RPMI7951 (cell line): Measurements from ENCODE around the gene CCNQ. TPM values are rescaled to one million over a fixed set of nuclear protein-coding genes. Genes with fewer than 3 reads are reported as not detected.
A peak's percentile ranks its signal among the peaks of the same experiment; 100 is the strongest.

ENCODE experiments used
- DNase-seq: peaks from one replicate; pipeline ENCODE4 v3.0.0-alpha.2; 2012; ENCODE audit warnings: low read depth
- total RNA-seq: library from RNA; depleted of rRNA; stranded (reverse); fragments of >200 nt; shearing (Covaris generic); gene quantifications from 2 replicates; pipeline ENCODE4 v1.2.3, GENCODE V29; 2014

The CCNQ gene
- total RNA-seq, 1 experiment from 2014 or later, result 28.1 TPM

DNA sequence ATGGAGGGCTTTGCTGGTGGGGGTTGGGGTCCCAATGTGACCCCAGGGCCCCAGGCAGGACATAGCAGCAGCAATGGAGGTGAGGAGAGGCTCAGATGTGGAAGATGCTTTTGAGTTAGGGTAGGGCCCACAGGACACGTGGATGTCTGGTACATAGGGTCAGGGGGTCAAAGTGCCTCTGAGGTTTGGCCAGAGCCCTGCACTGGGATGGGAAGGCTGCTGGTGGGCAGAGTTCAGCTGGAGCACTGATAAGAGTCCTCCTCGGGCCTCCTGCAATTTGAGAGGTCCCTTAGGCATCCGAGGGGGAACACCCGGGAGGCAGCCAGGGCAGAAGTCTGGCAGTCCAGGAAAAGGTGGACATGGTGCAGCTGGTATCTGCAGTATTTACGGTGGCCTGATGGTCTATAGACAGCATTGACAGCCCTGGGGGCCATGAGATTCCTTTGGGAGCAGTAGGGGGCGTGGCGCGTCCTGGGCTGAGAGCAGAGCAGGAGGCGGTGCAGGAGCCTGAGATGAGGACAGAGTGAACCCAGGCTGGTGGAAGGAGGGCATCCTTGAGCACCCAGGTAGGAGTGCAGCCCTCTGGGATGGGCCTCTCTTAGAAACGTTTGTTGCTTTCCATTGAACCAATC is 22.6 kb downstream of the CCNQ start:
- no peak for DNase-seq

DNA sequence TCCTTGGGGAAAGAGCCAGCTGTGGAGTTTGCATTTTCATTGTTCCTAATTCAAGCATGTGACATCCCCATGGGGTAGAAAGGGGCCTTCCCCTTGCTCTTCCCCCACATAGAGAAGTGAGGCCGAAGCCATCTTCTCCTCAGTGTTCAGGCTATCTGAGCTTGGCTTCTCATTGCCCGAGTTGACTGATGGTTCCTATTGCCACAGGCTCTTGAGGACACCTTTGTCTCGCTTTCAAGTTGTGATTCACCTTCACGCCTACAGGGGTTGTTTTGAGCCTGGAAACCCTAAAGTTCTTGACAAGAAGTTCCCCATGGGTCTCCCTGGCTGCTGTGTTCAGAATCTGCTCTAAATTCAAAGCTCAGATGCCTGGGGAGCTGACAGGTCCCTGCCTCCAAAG is 25.0 kb downstream of the CCNQ start:
- DNase-seq, result no peak

DNA sequence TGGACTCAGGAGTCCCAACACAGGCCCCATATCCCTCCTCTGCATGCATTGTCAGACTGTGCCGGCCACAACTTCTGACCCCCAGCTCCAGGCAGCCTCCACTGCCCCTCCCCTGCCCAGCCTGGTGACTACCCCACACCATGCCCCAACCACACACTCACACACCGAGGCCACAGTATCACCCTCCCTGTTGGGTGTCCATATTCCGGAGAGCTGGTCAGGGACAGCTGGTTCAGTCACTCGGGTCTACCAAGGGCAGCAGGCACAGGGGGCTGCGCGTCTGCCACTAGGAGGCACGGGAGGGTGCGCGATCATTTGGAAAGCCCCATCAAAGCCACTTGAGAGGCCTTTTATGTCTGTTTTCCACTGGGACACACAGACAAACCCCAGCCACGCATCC is 26.3 kb downstream of the CCNQ start:
- no peak for DNase-seq

DNA sequence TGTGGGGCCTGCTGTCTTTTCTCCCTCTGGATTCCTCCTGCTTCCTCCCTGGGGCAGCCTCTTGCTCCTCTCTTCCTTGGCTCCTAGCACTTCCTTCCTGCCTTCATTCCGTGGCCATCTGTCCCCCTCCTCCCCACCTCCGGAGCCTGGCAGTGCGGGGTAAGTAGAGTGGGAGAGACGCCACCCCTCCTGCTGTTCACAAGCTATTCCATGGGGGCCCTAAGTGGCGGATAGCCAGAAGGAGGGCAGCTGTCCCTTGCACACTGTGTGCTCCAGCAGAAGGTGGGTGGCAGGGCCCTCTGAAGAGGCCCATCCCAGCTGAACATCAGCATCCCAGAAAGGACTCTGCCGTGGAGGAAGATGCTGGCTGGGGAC is 27.4 kb downstream of the CCNQ start:
- DNase-seq, result no peak

DNA sequence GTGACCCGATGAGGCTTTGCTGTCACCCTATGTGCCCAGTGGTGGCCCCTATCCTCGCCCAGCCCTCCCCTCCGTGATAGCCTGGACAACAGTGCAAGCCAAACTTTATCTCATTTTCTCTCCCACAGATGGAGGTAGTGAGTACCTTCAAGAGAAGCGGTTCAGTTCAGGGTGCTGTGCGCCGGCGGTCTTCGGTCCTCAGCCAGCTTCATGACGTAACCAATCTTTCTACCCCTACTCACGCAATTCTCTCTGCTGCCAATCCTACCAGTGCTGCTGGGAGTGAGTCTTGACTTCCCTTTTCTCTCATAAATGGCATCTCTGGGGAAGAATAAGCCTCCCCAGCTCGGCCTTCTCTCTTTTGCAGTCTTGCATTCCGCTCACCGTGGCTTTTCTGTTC is 29.5 kb downstream of the CCNQ start:
- no peak for DNase-seq

DNA sequence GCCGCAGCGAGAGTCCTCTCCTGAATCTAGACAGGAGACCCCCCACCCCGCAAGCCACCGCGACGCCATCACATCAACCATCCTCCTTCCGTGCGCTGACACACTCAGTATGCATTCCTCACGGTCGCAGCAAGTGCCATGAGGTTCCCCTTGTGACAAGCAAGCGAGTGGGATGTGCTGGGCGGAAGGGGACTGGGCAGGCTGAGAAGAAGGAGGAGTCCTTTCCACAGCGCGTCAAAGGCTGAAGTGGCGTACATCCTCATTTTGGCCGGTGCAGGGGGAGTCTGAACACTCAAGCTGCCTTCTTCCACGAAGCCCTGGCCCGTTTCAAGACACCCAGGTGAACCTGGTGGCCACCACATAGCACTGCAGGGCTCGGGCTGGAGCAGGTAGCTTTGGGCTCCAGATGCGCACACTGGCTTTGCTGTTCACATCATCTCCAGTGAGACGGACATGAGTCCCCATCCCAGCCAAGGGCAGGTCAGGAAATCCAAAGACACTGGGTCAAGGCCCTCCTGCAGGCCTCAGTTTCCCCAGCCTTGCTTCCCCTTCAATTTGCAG is 30.4 kb downstream of the CCNQ start:
- no peak for DNase-seq

DNA sequence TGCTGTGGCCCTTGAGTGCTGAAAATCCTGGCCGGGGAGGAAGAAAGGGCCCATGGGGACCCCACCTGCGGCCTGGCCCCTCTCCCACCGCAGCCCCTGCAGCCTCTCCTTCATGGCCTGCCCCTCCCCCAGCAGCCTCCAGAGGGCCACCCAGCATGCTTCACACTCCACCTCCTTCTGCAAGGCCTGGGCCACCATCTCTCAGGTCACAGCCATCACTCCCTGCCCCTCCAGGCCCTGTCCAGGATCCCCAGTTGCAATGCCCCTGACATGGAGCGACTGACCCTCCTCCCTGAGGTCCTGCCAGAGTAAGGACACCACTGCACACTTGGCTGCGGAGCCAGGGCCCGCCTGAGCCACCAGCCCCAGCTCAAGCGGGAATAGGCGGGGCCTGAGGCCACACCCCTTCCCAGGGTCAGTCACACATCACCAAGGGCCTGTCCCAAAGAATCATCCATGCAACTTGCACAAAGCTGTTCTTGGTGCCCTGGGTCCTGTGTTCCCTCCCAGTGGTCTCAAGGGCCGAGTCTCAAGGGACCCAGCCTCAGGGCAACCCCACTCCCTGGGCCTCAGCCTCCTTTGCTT is 32.9 kb downstream of the CCNQ start:
- DNase-seq, result no peak

DNA sequence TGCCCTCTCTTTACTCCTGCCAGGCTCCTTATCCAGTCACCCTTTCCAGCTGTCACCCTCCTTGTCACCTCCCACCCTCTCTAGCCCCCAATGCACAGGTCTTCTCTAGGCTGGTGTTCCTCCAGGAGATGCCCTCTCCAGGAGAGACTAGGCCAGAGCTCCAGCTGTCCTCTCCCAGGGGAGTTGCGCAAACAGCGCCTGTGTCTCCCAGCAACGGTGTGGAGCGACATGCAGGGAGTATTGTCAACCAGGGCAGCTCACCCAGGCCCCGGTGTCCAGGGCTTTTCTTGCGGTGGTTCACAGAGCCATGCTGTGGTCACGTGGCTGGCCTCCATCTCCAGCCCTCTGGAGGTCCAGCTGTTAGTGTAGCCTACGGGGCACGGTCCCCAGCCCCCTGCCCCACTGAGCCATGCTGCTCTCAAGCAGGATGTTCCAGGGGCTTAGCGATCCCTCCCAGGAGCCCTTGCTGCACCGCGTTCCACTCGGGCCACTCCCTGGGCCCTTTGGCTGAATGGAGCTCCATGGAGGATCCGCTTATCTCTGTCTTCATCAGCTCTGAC is 34.8 kb downstream of the CCNQ start:
- DNase-seq, result no peak

DNA sequence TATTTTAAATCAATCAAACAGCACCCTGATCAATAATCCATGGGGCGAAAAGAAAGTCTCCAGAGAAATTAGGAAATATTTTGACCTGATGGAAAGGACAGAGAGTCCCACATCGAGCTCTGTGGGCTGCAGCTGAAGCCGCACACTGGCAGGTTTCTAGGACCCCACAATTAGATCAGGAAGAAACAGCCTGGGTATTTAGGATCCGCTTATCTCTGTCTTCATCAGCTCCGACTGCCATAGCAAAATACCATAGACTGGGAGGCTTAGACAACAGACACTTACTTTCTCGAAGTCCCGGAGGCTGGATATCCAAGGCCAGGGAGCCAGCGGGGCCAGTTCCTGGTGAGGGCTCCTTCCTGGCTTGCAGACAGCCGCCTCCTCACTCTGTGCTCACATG is 36.4 kb downstream of the CCNQ start:
- no peak for DNase-seq

DNA sequence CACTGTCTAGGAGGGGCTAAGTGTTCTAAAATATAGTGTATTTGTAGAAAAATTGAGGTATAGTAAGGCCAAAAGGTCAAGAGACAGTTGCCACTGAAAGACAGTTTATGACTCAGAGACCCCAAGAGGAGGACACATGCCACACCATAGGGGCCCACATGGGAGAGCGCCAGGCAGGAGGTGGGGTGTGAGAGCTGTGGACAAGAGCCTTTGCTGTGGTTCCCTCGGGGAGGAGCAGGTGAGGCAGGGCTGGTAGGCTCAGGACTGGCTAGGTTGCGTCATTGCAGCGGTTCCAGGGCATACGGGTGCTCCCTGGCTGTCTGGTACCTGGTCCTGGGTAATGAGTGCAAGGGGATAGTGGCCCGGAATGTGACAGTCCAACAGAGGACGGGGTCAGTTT is 37.6 kb downstream of the CCNQ start:
- no peak for DNase-seq

DNA sequence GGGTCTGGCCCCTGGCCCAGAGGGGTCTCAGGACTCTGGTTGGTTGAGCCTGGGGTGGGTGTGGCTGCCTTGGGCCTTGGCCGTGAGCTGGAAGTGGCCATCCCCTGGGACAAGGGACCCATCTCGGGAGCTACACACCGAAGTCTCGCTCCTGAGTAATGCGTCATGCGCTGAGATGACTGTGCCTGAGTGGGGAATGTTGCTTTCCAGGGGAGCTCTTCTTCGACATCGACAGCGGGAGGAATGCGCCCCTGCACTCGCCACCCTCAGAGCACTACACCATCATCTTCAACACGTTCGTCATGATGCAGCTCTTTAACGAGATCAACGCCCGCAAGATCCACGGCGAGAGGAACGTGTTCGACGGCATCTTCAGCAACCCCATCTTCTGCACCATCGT is 38.5 kb downstream of the CCNQ start:
- DNase-seq, result no peak

DNA sequence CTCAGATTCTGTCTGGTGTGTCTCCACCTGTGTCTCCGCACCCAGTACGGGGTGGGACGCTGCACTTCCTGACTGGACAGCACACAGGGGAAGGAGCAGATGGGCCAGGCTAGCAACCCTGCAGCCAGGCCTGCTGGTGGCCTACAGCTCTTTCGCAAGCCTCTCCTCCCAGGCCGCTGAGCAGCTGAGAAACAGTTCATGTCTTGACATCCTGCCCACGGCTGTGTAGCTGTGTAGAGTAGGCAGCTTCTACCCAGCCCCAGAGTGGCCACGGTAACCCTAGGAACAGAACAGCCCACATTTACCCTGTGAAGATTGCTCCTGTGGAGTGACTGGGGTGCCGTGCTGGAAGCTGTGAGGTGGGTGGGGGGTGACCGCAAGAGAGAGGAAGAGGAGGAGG is 38.9 kb downstream of the CCNQ start:
- DNase-seq, result no peak

DNA sequence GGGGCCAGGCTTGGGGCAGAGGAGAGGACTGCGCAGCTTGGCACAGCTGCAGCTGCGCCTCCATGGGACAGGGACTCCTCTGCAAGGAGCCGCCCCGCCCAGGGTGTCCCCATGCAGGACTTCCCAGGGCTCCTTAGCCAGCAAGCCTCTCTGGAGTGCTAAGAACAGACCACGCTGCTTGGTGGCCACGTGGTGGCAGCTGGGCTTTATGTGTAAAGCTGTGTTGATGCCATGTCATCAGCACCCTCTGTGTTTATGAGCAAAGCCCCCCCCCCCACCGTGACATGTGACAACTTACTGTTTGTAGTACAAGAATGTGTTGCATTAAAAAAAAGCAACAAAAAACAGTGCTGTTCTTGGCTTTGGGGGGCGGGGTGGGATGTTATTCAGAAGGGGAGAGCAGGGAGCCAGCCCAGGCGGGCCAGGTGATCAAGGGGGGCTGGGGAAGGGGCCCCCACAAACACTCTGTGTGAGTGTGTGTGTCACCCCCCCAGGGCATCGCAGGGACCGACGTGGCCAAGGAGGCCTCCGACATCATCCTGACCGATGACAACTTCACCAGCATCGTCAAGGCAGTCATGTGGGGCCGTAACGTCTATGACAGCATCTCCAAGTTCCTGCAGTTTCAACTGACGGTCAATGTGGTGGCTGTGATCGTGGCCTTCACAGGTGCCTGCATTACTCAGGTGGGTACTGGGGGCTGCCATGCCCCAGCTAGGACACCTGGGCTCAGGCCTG is 41.2 kb downstream of the CCNQ start:
- DNase-seq, result no peak

DNA sequence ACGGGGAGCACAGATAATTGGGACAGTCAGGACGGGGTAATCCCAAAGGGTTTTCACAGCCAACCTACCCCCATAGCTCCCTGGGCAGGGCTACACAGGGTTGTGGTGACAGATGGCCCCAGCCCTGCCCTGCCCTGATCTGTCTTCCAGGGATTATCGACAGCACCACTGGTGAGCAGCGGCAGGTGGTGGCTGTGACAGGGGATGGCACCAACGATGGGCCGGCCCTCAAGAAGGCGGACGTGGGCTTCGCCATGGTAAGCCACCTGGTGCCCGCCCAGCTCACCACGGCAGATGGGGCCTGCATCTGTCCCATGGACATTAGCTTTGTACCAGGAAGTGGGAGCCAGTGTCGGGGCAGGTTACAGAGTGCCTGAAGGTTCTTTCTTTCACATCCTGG is 42.2 kb downstream of the CCNQ start:
- DNase-seq, result no peak

DNA sequence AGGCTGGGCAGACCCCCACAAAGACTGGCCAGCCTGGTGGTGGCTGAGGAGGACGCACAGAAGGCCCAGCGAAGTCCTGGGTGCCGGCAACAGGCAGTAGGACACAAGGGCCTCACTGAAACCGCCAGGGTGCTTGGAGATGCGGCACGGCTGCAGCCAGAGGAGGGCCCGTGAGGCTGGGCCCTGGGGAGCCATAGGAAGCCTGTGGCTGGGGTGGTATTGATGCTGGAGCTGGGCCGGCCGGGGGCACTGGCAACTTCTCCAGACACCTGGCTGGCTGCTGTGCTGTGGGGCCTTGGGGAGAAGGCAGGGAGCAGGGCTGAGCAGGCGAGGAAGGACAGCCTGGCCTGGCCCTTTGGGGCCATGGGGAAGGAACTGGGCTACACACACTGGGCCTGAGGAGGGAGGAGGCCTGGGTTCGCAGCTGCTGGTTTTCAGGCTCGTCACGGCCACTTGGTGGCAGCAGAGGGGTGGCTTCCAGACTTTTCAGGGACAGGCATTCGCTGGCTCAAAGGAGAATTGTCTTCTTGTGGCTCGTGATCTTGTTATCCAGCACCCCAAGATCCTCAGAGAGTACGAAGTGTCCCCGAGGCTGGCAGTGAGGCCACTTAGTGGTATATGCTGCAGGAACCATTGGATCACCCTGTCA is 44.3 kb downstream of the CCNQ start:
- DNase-seq, result peak; percentile 29

DNA sequence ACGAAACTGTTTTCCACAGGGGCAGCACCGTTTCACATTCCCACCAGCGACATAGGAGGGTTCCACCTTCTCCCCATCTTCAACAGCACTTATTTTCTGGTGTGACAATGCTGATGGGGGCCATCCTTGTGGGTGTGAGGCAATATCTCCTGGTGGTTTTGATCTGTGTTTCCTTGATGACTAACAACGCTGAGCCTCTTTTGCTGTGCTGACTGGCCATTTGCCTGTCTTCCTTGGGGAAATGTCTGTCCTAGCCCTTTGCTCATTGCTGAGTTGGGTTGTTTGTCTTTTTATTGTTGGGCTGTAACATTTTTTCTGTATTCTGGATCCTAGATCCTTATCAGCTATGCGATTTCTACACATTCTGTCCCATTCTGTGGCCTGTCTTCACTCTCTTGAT is 47.8 kb downstream of the CCNQ start:
- DNase-seq, result peak; percentile 3

DNA sequence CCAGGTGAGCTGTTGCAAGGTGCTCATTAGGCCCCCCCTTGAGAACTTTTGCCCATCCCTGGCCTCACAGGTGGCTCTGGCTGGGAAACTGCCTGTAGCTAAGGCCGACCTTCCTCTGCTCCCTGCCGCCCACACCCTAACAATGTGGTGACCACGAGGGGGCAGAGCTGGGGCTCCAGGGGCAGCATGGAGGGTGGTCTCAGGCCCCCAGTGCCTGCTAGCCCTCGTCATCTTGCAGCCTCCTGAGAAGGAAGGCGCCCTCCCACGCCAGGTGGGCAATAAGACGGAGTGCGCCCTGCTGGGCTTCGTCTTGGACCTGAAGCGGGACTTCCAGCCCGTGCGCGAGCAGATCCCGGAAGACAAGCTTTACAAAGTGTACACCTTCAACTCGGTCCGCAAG is 49.1 kb downstream of the CCNQ start:
- no peak for DNase-seq

DNA sequence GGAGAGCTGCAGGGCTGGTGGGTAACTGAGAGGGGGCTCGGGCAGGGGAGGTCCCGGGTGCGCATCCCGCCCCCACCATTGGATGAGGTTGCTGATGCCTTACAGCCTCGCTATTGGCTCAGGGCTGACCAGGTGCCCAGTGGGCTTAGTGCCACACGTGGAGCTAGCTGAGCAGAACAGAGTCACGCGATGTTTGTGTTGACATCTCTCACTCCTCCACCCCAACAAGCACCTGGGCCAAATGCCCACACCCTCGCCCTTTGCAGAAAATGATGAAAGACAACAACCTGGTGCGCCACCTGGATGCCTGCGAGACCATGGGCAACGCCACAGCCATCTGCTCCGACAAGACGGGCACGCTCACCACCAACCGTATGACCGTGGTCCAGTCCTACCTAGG is 49.7 kb downstream of the CCNQ start:
- DNase-seq, result no peak

DNA sequence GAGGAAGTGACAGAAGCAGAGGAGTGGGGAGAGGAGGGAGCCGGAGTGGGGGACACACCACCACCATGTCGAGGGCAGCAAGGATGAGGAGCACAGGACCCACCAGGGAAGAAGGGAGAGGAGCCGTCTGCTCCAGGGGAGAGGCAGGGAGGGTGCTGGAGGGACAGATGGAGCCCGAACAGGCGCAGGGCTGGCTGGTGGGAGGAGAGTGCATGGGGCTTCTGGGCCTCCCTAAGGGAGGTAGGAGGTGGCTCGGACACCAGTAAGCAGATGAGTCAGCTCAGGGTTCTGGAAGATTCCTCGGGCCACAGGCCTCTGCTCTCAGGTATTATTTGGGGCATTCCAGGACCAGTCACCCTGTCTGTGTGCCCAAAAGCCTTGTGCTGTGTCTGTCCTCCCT is 51.7 kb downstream of the CCNQ start:
- DNase-seq, result no peak

DNA sequence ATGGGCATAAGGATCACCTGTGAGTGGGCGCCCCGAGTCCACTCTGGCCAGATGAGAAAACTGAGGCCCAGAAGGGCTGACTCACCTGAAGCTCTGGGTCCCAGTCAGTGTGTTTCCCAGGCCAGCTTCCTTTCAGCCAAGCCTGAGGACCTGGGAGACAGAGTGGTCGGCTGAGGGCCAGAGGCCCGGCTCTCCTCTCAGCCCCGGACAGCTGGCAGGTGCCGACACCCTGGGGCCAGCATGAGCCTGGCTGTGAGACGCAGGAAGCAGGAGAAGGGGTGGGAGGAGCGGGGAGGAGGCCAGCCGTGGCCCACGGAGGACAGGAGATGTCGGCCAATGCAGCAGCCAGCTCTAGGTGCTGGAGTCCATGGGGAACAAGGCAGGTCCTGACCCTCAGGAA is 52.6 kb downstream of the CCNQ start:
- no peak for DNase-seq

DNA sequence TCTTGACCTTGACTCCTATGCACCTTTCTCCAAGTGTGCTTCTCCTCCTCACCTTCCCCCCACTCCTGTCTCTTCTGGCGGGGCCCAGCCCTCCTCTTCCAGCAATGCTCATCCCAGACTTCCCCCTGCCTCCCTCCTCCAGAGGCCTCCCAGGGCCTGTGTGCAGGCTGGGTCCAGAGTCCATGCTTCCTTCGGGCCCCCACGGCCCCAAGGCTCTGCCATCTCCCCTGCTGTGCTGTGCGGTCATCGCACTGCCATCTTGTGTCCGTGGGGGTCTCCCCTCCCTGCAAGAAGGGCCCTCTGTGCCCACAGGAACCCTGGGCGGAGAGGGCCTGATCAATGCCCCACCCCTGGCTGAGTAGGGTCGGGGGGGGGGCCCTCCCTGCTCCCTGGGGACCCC is 54.2 kb downstream of the CCNQ start:
- DNase-seq, result no peak

DNA sequence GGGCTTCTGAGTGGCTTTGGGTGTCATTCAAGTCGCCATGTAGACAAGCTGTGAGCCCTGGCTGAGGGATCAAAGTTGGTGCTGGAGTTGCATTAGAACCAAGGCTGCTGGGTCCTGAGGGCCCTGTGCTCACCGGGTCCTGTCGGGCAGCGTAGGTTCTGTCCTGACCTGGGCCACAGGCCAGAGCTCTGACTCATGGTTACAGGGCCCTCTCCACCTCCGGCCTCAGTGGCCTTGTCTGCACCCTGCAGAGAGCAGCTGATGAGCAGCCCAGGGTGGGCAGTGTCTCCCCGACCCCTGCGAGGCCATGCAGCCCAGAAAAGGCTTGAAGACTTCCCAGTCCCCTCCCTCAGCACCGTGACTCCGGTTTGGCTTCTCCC is 59.0 kb downstream of the CCNQ start:
- no peak for DNase-seq
